ENCODE data around the gene DNAJC4. TPM values are rescaled to one million over a fixed set of nuclear protein-coding genes. Genes with fewer than 3 reads are reported as not detected.
A peak's percentile ranks its signal among the peaks of the same experiment; 100 is the strongest.

DNAJC4 gene
- total and polyA plus RNA-seq, 8 donors = 28.1 to 125 (median 34.7) TPM

- H3K27me3 ChIP-seq = no peaks in the 10 kb centered on the region
- H3K4me3 ChIP-seq = no peak overlapping the region
- 87 to 89% methylated on average over 29 to 30 of the region's 30 CpGs for WGBS, 2 donors
- H3K36me3 ChIP-seq = no peaks in the 10 kb centered on the region
- peak in 2 of 6 donors; percentile 37 to 75 for DNase-seq
- TF ChIP-seq, protein P1, sequence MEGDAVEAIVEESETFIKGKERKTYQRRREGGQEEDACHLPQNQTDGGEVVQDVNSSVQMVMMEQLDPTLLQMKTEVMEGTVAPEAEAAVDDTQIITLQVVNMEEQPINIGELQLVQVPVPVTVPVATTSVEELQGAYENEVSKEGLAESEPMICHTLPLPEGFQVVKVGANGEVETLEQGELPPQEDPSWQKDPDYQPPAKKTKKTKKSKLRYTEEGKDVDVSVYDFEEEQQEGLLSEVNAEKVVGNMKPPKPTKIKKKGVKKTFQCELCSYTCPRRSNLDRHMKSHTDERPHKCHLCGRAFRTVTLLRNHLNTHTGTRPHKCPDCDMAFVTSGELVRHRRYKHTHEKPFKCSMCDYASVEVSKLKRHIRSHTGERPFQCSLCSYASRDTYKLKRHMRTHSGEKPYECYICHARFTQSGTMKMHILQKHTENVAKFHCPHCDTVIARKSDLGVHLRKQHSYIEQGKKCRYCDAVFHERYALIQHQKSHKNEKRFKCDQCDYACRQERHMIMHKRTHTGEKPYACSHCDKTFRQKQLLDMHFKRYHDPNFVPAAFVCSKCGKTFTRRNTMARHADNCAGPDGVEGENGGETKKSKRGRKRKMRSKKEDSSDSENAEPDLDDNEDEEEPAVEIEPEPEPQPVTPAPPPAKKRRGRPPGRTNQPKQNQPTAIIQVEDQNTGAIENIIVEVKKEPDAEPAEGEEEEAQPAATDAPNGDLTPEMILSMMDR (IDR thresholded peaks at IDR 0.05) = no peak
- FAIRE-seq = no peak
- no peaks in the 10 kb centered on the region for H3K9me3 ChIP-seq
- no peaks in the 10 kb centered on the region for H3K4me1 ChIP-seq
- no peak for ATAC-seq
- H3K27ac ChIP-seq = no peak overlapping the region
- intact Hi-C loops (cut with DNase I) = no loop called here
These were observed 19.0 kb upstream of the DNAJC4 start for GRCh38 chr11:64211181-64211872.

DNA sequence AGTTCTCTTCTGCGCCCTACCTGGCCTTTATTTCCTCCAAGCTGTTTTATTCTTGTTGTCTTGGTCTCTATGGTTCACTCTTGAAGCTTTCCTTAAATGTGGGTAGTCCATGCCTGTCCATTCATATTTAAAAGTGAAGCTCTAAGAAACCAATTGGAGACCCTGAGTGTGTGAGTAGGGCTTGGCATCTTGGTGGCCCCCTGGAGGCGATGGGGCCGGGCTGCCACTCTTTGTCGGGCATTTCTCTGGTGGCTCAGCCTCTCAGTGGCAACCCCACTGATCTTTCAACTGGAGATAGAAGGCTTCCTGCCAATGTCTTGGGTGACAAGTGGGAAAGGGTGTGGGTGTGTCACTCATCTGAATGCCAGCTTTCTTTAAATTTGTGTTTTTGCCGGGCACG is 13.5 kb upstream of the DNAJC4 start:
- WGBS, 2 donors = 91% methylated on average over 6 of the region's 6 CpGs
- H3K27ac ChIP-seq = no peak overlapping the region
- H3K4me3 ChIP-seq = no peak overlapping the region
- H3K4me1 ChIP-seq = peaks cover 10 to 16% (median 14%) of the 10 kb centered on the region in 3 donors
- TF ChIP-seq, protein P1 (IDR thresholded peaks at IDR 0.05) = no peak
- no peaks in the 10 kb centered on the region for H3K36me3 ChIP-seq
- ATAC-seq = no peak
- FAIRE-seq = no peak
- no peaks in the 10 kb centered on the region for H3K27me3 ChIP-seq
- peak in 1 of 6 donors; percentile 24 for DNase-seq
- no peaks in the 10 kb centered on the region for H3K9me3 ChIP-seq
- intact Hi-C loops (cut with DNase I) = no loop called here

DNA sequence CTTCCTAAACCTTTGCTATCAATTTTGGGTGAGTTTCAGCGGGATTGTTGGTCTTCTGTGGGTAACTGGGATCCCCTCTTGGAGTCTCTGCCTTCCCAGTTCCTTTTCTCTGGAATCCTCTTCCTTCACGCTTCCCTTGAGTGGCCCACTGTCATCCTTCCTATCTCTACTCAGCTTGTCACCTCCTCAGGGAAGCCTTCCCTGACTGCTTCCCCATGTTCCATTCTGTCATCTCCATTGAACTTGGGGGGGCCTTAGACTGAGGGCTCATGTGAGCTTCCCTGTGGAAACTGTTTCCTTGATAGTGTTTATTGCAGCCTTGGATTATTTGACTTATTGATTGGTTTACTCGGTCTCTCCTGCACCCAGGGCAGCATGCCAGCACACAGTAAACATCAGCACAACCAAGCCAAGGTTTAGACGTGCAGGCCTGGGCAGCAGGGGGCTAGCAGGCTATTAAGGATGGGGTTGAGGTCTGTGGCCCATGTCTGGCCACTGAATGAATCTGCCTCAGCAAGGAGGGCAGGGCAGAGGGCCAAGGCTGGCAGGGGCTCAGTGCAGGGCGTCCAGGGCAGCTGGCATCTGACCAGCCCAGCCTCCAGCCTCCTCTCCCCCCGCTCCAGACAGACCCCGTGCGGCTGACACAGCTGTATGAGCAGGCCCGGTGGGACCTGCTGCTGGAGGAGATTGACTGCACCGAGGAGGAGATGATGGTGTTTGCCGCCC is 11.6 kb upstream of the DNAJC4 start:
- intact Hi-C loops (cut with DNase I) = no loop called here
- Histone ChIP-seq H3K9me3 (no peaks in the 10 kb centered on the region), H3K36me3 (no peaks in the 10 kb centered on the region), H3K4me3 (no peak overlapping the region), H3K27ac (peak overlapping the region in 2 of 4 donors; percentile 33 to 59), H3K4me1 (peaks cover 10 to 16% (median 14%) of the 10 kb centered on the region in 3 donors), H3K27me3 (no peaks in the 10 kb centered on the region)
- TF ChIP-seq, protein P1 (IDR thresholded peaks at IDR 0.05) = no peak
- WGBS, 2 donors = 29 to 33% methylated on average over 11 of the region's 11 CpGs
- ATAC-seq (peak; percentile 75 to 84 (median 81)), DNase-seq (peak; percentile 77 to 94 (median 84)), FAIRE-seq (no peak)

GRCh38 chr11:64219354-64219684 is 11.0 kb upstream of the DNAJC4 start:
- TF ChIP-seq, protein P1 (IDR thresholded peaks at IDR 0.05) = no peak
- no peak overlapping the region for H3K4me3 ChIP-seq
- no peaks in the 10 kb centered on the region for H3K36me3 ChIP-seq
- H3K27me3 ChIP-seq = no peaks in the 10 kb centered on the region
- DNase-seq (peak in 2 of 6 donors; percentile 63 to 84), ATAC-seq (peak in 1 of 4 donors; percentile 8), FAIRE-seq (no peak)
- peaks cover 10 to 16% (median 14%) of the 10 kb centered on the region in 3 donors for H3K4me1 ChIP-seq
- H3K9me3 ChIP-seq = no peaks in the 10 kb centered on the region
- H3K27ac ChIP-seq = peak overlapping the region in 2 of 4 donors; percentile 33 to 59
- 52 to 55% methylated on average over 7 of the region's 7 CpGs for WGBS, 2 donors
- intact Hi-C loops (cut with DNase I) = no loop called here

DNA sequence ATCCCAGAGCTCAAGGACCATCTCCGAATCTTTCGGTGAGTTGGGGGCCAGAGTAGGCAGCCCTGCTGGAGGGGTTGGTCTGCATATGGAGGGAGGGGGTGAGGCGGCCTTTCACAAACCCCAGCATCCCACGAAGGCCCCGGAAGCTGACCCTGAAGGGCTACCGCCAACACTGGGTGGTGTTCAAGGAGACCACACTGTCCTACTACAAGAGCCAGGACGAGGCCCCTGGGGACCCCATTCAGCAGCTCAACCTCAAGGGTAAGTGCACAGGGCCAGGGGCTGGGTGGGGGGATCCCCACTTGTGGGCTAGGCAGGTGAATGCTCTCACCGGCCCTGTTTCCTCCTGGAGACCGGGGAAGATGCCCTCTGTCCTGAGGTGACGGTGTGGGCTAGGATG is 10.6 kb upstream of the DNAJC4 start:
- ATAC-seq (no peak), DNase-seq (peak in 2 of 6 donors; percentile 18 to 70), FAIRE-seq (no peak)
- no peaks in the 10 kb centered on the region for H3K36me3 ChIP-seq
- H3K4me3 ChIP-seq = no peak overlapping the region
- H3K9me3 ChIP-seq = no peaks in the 10 kb centered on the region
- intact Hi-C loops (cut with DNase I) = no loop called here
- WGBS, 2 donors = 88 to 92% methylated on average over 9 to 10 of the region's 10 CpGs
- TF ChIP-seq, protein P1 (IDR thresholded peaks at IDR 0.05) = no peak
- H3K27ac ChIP-seq = no peak overlapping the region
- no peaks in the 10 kb centered on the region for H3K27me3 ChIP-seq
- H3K4me1 ChIP-seq = peaks cover 10 to 16% (median 14%) of the 10 kb centered on the region in 3 donors
